IPS-NIHi7 (cell line): ENCODE results near the gene MYOD1.

Experiments used
- DNase-seq: peaks from one replicate; pipeline ENCODE4 v3.0.0; 2012; ENCODE audit warnings: mixed read lengths; ENCODE audit errors: extremely low spot score

Gene MYOD1

DNA sequence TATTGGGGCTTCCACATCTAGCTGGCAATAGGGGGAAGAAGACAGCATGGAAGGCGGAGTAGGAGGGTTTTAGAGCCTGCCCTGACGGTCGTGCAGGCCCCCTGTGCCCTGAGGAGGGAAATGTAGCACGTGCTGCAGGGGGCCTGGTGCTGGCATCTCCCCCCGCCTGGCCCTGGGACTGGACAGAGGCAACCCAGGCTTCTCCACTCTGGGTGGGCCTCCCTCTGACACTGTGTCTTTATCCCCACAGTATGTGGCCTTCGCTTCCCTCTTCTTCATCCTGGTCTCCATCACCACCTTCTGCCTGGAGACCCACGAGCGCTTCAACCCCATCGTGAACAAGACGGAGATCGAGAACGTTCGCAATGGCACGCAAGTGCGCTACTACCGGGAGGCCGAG, 52.0 kb downstream of the MYOD1 start:
- no peak for DNase-seq
